Stimulated activated CD4-positive, alpha-beta T cell treated with anti-CD3 and anti-CD28 coated beads, Interleukin-12 subunit alpha, Interleukin-12 subunit beta, amount 100 ng/mL, for 24 hours (primary cell): Measurements from ENCODE around the gene SEC31A.
"Not testable (repeated sequence)": the region's sequence is repeated elsewhere in the genome, so short reads cannot be mapped to it uniquely, and the experiment has no call there.

Source experiments
- DNase-seq, 2 experiments: peaks; one replicate each; pipeline ENCODE4 v3.0.0-alpha.2; 2020; ENCODE audit warnings: low read depth in 2 of 2

The SEC31A gene

DNA sequence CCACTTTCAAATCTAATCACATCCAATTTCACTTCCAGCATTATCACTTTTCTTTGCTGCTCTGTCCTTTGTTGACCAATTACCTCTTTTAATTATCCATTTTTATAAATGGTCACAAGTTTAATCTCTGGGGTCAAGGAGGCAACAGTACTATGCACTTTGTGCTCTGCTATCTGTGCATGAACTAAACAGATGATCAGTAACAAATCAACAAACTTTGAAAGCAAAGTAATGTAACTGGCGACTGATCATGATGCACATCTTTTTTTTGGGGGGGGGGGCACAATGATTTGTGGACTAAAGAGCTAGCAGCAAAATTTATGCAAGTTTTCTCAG is 1.5 kb upstream of the SEC31A start:
- no peak for DNase-seq

- DNase-seq: no peak
These were observed 934 bp upstream of the SEC31A start for GRCh38 chr4:82891707-82892466.

GRCh38 chr4:82890528-82890900 is 439 bp downstream of the SEC31A start:
- no peak for DNase-seq

- DNase-seq: no peak
These were observed 1.7 kb downstream of the SEC31A start for GRCh38 chr4:82889287-82889686.

- DNase-seq: no peak
These were observed 4.6 kb downstream of the SEC31A start for GRCh38 chr4:82886147-82886942.

DNA sequence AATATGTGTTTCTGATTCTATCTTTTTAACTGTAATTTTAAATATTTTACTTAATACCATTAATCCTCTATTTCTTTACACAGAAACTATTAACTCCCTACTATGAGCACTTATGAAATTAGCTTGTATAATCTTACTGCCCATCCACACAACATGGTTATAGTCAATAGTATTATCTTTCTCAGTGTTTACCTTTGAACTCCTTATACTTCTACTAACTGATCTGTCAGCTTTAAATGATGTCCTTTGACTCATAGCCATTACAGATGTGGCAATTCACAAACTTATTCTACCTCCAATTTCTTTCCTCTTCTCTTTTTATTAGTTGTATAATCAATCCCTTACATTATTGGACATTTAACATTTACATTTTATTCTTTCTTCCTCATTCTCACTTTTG is 5.5 kb downstream of the SEC31A start:
- DNase-seq: no peak

GRCh38 chr4:82868572-82868971 is 22.4 kb downstream of the SEC31A start:
- no peak for DNase-seq

GRCh38 chr4:82866706-82867385 is 24.1 kb downstream of the SEC31A start:
- no peak for DNase-seq

GRCh38 chr4:82866033-82866432 is 24.9 kb downstream of the SEC31A start:
- DNase-seq: not testable (repeated sequence)

DNA sequence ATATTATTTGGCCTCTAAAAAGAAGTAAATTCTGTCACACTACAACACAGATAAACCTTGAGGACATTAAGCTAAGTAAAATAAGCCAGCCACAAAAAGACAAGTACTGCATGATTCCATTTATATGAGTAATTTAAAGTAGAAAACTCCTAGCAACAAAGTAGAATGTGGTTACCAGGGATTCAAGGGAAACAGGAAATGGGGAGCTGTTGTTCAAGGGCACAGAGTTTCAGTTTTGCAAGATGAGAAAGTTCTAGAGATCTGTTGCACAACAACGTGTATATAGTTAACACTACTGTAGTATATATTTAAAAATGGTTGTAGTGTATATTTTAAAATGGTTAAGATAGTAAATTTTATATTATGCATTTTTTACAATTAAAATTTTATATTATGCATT is 25.4 kb downstream of the SEC31A start:
- no peak for DNase-seq

GRCh38 chr4:82864336-82864979 is 26.5 kb downstream of the SEC31A start:
- DNase-seq: no peak

DNA sequence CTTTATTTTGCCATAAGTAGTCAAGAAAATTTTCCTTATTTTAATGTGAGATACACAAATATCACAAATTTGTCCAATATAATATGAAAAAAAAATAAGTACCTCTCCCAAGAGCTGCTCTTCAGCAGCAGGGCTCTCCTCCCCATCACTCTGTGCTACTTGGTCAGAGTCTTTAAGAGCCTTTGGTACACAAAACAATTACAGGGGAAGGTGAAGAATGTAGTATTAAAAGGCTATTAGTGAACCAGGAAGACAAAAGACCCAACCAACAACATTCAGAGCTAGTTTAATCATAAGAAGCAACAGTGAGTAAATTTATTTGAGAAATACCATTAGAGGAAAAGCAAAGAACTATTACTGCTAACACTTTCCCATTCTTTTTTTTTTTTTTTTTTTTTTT is 29.4 kb downstream of the SEC31A start:
- DNase-seq: no peak

DNA sequence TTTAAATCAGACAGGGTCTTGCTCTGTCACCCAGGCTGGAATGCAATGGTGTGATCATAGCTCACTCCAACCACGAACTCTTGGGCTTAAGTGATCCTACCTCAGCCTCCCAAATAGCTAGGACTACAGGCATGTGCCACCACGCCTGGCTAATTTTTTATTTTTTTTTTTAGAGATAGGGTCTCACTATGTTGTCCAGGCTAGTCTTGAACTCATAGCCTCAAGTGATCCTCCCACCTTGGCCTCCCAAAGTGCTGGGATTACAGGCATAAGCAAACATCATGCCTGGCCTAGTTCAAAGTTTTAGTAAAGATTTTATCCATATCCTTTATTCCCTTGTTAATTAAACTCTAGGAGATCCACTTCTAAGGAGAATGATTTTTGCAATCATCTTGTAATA is 30.5 kb downstream of the SEC31A start:
- DNase-seq: not testable (repeated sequence)

- no peak for DNase-seq
These were observed 38.1 kb downstream of the SEC31A start for GRCh38 chr4:82852751-82853285.

GRCh38 chr4:82851885-82852750 is 38.8 kb downstream of the SEC31A start:
- no peak for DNase-seq

- no peak for DNase-seq
These were observed 39.6 kb downstream of the SEC31A start for GRCh38 chr4:82851318-82851717.

DNA sequence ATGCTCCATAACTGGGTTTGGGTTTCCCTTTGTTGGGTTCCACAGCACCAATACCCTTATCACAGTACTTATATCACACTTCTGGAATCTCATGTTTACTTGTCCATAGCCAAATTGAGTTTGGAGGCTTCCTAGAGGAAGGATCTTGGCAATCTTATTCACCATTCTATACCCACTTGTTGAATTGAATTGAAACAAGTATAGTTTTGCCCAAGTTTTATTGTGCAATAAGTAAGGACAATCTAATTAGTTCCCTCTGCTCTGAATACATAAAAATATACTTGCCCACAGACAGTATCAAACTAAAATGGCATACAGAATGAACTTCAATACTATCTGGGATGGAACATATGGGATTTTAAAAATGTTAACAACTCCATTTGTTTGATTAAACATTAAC is 40.3 kb downstream of the SEC31A start:
- DNase-seq: no peak

DNA sequence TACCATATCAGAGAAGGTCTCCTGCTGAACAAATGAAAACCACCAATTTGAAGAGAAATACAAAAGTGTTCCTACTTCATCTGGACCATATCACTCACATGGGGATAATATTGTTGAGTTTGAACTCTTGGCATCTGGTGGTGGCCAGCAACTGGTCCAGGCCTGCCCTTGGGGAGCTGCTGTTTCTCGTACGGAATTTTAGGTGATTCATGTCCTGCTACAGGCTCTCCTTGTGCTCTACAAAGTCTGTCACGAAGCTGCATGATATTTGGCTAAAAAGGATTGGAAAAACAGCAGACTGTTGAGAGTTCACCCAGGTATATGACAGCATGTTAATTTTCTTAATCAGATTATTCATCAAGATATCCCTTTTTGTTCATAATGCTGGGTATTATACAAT is 42.2 kb downstream of the SEC31A start:
- no peak for DNase-seq

DNA sequence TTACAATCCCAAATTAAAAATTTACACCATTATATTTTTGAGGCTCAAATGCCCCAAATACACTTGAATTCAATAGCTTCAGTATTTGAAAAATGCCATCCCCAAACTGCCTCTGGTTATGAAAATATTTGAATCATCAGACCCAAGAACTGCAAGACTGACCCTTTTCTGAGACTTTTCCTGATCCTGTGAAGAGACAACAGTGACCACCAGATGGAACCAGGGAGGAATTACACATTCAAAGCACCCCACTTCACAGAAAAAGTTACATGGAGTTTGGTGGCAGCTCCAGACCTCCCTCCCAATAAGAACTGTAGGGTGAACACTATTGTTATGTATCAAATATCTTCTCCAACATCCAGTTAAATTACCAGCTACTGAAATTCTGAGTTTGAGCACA is 48.4 kb downstream of the SEC31A start:
- no peak for DNase-seq

- no peak for DNase-seq
These were observed 51.3 kb downstream of the SEC31A start for GRCh38 chr4:82839624-82840023.

GRCh38 chr4:82833696-82834313 is 57.1 kb downstream of the SEC31A start:
- no peak for DNase-seq
